ENCODE results near the gene TMEM108. TPM values are rescaled to one million over a fixed set of nuclear protein-coding genes. Genes with fewer than 3 reads are reported as not detected.

Gene TMEM108
- polyA plus RNA-seq, 3 donors: not detected

DNA sequence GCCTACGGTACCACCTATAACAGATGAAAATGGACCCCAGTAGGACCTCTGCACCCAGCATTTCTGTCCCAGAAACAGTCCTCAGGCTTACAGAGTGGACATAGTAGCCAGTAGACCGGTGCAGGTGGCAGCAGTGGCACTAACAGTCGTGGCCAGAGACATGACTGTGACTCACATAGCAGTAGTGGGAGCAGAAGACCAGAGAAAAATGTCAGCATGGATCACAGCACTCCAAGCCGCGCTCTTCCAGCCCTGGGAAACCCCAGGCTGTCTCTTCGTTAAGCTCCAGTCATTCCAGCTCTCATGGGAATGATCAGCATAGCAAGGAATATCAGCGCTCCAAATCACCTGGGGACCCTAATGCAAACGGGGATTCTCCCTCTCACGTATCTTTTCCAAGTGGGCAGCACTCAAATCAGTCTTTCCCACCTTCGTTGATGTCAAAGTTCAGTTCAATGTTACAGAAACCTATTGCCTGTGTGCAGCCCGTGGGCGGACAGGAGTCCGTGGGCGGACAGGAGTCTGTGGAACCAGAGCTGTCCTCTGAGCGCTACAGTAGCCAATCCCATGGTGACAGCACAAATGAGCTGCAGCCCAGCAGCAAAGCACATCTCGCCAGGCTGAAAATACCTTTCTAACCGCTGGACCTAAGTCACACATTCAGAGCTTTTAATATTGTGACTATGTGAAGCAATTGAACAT is 372.2 kb downstream of the TMEM108 start:
- 90% methylated on average over 16 of the region's 17 CpGs for WGBS (ENCODE audit: insufficient coverage)
- H3K27ac ChIP-seq (ENCODE audit: low read depth in 1 of 2, low read length in 2 of 2): no peak overlapping the region
- Mint-ChIP-seq H3K36me3 (no peaks in the 10 kb centered on the region), H3K4me3 (peak overlapping the region in 1 of 2 donors; percentile 19), H3K27ac (peak overlapping the region in 1 of 7 donors; percentile 56), H3K27me3 (ENCODE audit: low read depth in 3 of 3) (peaks cover 7 to 20% (median 14%) of the 10 kb centered on the region in 3 donors), H3K4me1 (no peaks in the 10 kb centered on the region), H3K9me3 (no peaks in the 10 kb centered on the region)
- no peaks in the 10 kb centered on the region for H3K36me3 ChIP-seq (replicated peaks in 1 of 2; ENCODE audit: control insufficient read depth in 1 of 2, insufficient read depth in 2 of 2, low read length in 2 of 2)
- no peaks in the 10 kb centered on the region for H3K9me3 ChIP-seq (replicated peaks in 1 of 2; ENCODE audit: control insufficient read depth in 1 of 2, insufficient read depth in 1 of 2, low read length in 2 of 2)
- H3K79me2 ChIP-seq (ENCODE audit: insufficient read depth, low read length): no peaks in the 10 kb centered on the region
- no peak overlapping the region for H3K4me2 ChIP-seq (replicated peaks; ENCODE audit: extremely low read depth, low read length, poor library complexity, severe bottlenecking)
- no peaks in the 10 kb centered on the region for H3K4me1 ChIP-seq (ENCODE audit: control insufficient read depth in 1 of 2, insufficient read depth in 2 of 2, low read length in 2 of 2)
- H4K20me1 ChIP-seq (ENCODE audit: insufficient read depth, low read length): no peaks in the 10 kb centered on the region
- no peak overlapping the region for H3K9ac ChIP-seq (ENCODE audit: insufficient read depth, low read length, poor library complexity, severe bottlenecking)
- intact Hi-C loops (cut with micrococcal nuclease): no loop called here
- no peak overlapping the region for H2AFZ ChIP-seq (ENCODE audit: insufficient read depth, low read depth, low read length, poor library complexity, severe bottlenecking)
- no peak overlapping the region for H3K4me3 ChIP-seq (replicated peaks in 1 of 3; ENCODE audit: low read depth in 2 of 3, low read length in 3 of 3)
- TF ChIP-seq, protein P1, sequence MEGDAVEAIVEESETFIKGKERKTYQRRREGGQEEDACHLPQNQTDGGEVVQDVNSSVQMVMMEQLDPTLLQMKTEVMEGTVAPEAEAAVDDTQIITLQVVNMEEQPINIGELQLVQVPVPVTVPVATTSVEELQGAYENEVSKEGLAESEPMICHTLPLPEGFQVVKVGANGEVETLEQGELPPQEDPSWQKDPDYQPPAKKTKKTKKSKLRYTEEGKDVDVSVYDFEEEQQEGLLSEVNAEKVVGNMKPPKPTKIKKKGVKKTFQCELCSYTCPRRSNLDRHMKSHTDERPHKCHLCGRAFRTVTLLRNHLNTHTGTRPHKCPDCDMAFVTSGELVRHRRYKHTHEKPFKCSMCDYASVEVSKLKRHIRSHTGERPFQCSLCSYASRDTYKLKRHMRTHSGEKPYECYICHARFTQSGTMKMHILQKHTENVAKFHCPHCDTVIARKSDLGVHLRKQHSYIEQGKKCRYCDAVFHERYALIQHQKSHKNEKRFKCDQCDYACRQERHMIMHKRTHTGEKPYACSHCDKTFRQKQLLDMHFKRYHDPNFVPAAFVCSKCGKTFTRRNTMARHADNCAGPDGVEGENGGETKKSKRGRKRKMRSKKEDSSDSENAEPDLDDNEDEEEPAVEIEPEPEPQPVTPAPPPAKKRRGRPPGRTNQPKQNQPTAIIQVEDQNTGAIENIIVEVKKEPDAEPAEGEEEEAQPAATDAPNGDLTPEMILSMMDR (IDR thresholded peaks at IDR 0.05): no peak
- peaks cover 0 to 2% of the 10 kb centered on the region in 2 donors for H3K27me3 ChIP-seq (ENCODE audit: control insufficient read depth in 2 of 2, insufficient read depth in 2 of 2, low read length in 2 of 2)
- DNase-seq: no peak

DNA sequence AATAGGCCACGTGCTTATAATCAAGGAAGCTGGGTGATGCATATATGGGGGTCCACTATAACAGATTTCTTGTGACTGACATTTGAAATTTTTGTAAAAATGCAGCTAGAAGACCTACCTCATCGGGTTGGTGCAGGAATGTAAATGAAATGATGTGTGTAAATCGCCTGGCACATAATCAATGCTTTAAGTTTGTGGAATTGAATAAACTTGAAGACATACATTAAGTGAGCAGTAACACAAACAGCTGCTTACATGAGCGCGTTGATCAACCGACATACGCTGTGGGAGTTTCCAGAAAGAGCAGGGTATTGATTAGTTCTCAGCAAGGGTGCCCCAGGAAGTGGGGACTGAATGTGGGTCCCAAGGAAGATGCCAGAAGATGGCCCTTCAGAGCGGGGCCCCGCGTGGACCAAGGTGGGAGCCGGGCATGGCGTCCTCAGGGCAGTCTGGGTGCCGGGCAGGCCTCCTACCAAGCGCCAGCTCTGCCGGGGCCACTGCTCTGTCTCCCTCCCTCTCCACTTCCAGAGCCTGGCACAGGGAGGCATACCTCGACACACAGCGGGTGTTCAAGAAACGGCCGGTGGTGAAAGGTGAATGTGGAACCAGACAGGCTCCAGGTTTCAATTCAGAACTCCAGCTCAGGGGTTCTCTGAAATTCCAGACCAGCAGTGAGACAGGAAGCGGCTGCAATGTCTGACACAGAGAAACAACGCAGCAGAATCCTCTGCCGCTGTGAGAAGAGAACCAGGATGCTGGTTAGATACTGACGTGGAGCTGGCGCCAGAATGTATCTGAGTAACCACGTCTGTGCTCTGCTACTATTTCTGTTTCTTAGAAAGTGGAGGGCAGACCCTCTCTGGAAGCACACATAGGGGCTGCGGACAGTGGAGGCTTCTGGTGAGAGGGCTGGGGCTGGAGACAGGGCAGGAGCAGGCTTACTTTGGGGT is 374.3 kb downstream of the TMEM108 start:
- Histone ChIP-seq H3K9ac (ENCODE audit: insufficient read depth, low read length, poor library complexity, severe bottlenecking) (no peak overlapping the region), H3K36me3 (replicated peaks in 1 of 2; ENCODE audit: control insufficient read depth in 1 of 2, insufficient read depth in 2 of 2, low read length in 2 of 2) (no peaks in the 10 kb centered on the region)
- no peak for DNase-seq

More for the DNA sequence above, 374.3 kb downstream of the TMEM108 start:
- H3K4me1 ChIP-seq (ENCODE audit: control insufficient read depth in 1 of 2, insufficient read depth in 2 of 2, low read length in 2 of 2): no peaks in the 10 kb centered on the region
- Mint-ChIP-seq H3K27me3 (ENCODE audit: low read depth in 3 of 3) (peaks cover 7 to 17% (median 11%) of the 10 kb centered on the region in 3 donors), H3K36me3 (no peaks in the 10 kb centered on the region), H3K4me1 (no peaks in the 10 kb centered on the region), H3K4me3 (no peak overlapping the region), H3K9me3 (no peaks in the 10 kb centered on the region), H3K27ac (no peak overlapping the region)
- no peak overlapping the region for H3K27ac ChIP-seq (ENCODE audit: low read depth in 1 of 2, low read length in 2 of 2)
- WGBS (ENCODE audit: insufficient coverage): 85% methylated on average over 20 of the region's 26 CpGs
- peaks cover 0 to 2% of the 10 kb centered on the region in 2 donors for H3K27me3 ChIP-seq (ENCODE audit: control insufficient read depth in 2 of 2, insufficient read depth in 2 of 2, low read length in 2 of 2)
- no peak overlapping the region for H3K4me2 ChIP-seq (replicated peaks; ENCODE audit: extremely low read depth, low read length, poor library complexity, severe bottlenecking)
- H3K4me3 ChIP-seq (replicated peaks in 1 of 3; ENCODE audit: low read depth in 2 of 3, low read length in 3 of 3): no peak overlapping the region
- H2AFZ ChIP-seq (ENCODE audit: insufficient read depth, low read depth, low read length, poor library complexity, severe bottlenecking): no peak overlapping the region
- H3K79me2 ChIP-seq (ENCODE audit: insufficient read depth, low read length): no peaks in the 10 kb centered on the region
- intact Hi-C loops (cut with micrococcal nuclease): no loop called here
- no peaks in the 10 kb centered on the region for H4K20me1 ChIP-seq (ENCODE audit: insufficient read depth, low read length)
- no peaks in the 10 kb centered on the region for H3K9me3 ChIP-seq (replicated peaks in 1 of 2; ENCODE audit: control insufficient read depth in 1 of 2, insufficient read depth in 1 of 2, low read length in 2 of 2)
- TF ChIP-seq, protein P1 (IDR thresholded peaks at IDR 0.05): no peak

Measured in CD14-positive monocyte (primary cell).